HFFc6 (cell line): ENCODE data around the gene MACF1. TPM values are rescaled to one million over a fixed set of nuclear protein-coding genes. Genes with fewer than 3 reads are reported as not detected.

ENCODE experiments used
- DNase-seq: peaks from one replicate; pipeline ENCODE4 v3.0.0-alpha.2; 2018
- H3K27ac Mint-ChIP-seq: 2 replicates; pipeline ENCODE4 v1.8.0; 2020; ENCODE audit warnings: mild to moderate bottlenecking, mixed read lengths
- H3K27me3 Mint-ChIP-seq: 2 replicates; pipeline ENCODE4 v1.8.0; 2021; ENCODE audit warnings: mild to moderate bottlenecking, moderate library complexity, mixed read lengths; ENCODE audit not compliant: insufficient read depth
- H3K36me3 Mint-ChIP-seq: 2 replicates; pipeline ENCODE4 v1.8.0; 2021; ENCODE audit warnings: low read depth, mixed read lengths
- H3K4me1 Mint-ChIP-seq: 2 replicates; pipeline ENCODE4 v1.8.0; 2020; ENCODE audit warnings: low read depth, mixed read lengths
- H3K4me3 Mint-ChIP-seq: 2 replicates; pipeline ENCODE4 v1.8.0; 2020; ENCODE audit warnings: mild to moderate bottlenecking, moderate library complexity, mixed read lengths
- H3K9me3 Mint-ChIP-seq: 2 replicates; pipeline ENCODE4 v1.8.0; 2020; ENCODE audit warnings: mild to moderate bottlenecking, mixed read lengths
- total RNA-seq, 6 experiments: library from RNA; stranded (reverse); fragmentation: NEBNext Ultra II Directional; extraction: Animal tissue kit (Norgen Biotek cat#: 25700); gene quantifications; 2 replicates in 1 of 6; 3 replicates in 5 of 6; pipeline ENCODE4 v1.2.3, GENCODE V29; 2021
- TF ChIP-seq, protein P1 (sequence below): fragments of 200-600 bp; sonication (generic); IDR thresholded peaks from 2 replicates; pipeline ENCODE4 v1.5.0; 2021; ENCODE audit warnings: antibody characterized with exemption, mild to moderate bottlenecking

The MACF1 gene
- total RNA-seq, 6 experiments from 2014 or later: 201 to 308 (median 223) TPM

DNA sequence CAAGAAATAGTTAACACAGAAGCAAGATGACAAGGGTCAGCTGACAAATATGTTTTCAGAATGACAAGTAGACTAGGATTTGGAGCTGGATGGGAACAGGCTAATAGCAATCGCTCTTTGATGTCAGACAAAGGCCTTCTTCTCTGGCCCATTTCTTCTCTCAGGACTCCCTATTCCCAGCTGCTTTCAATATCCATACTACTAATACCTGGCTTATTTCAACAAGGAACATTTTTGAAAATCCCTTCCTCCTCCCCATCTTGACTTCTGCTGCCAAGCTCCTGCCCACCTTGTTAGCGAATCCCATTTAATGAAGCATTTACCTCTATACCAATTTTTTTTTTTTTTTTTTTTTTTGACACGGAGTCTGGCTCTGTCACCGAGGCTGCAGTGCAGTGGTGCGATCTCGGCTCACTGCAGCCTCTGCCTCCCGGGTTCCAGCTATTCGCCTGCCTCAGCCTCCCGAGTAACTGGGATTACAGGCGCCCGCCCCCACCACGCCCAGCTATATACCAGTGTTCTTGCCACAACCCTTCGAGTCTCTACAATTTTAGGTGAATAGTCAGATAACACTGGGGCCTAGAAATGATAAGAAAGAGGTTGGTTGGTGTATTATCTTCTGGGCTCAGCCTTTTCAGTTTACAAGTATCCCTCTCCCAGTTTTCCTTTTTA is 68.4 kb downstream of the MACF1 start:
- Mint-ChIP-seq H3K9me3 (no peaks in the 10 kb centered on the region), H3K27me3 (peaks cover 2% of the 10 kb centered on the region; the same call in 1 of the 2 replicates), H3K4me1 (peaks cover 48% of the 10 kb centered on the region), H3K4me3 (no peak overlapping the region), H3K27ac (no peak overlapping the region; the same call in 1 of the 2 replicates), H3K36me3 (peaks cover 6% of the 10 kb centered on the region)
- TF ChIP-seq, protein P1, sequence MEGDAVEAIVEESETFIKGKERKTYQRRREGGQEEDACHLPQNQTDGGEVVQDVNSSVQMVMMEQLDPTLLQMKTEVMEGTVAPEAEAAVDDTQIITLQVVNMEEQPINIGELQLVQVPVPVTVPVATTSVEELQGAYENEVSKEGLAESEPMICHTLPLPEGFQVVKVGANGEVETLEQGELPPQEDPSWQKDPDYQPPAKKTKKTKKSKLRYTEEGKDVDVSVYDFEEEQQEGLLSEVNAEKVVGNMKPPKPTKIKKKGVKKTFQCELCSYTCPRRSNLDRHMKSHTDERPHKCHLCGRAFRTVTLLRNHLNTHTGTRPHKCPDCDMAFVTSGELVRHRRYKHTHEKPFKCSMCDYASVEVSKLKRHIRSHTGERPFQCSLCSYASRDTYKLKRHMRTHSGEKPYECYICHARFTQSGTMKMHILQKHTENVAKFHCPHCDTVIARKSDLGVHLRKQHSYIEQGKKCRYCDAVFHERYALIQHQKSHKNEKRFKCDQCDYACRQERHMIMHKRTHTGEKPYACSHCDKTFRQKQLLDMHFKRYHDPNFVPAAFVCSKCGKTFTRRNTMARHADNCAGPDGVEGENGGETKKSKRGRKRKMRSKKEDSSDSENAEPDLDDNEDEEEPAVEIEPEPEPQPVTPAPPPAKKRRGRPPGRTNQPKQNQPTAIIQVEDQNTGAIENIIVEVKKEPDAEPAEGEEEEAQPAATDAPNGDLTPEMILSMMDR: no peak
- no peak for DNase-seq

DNA sequence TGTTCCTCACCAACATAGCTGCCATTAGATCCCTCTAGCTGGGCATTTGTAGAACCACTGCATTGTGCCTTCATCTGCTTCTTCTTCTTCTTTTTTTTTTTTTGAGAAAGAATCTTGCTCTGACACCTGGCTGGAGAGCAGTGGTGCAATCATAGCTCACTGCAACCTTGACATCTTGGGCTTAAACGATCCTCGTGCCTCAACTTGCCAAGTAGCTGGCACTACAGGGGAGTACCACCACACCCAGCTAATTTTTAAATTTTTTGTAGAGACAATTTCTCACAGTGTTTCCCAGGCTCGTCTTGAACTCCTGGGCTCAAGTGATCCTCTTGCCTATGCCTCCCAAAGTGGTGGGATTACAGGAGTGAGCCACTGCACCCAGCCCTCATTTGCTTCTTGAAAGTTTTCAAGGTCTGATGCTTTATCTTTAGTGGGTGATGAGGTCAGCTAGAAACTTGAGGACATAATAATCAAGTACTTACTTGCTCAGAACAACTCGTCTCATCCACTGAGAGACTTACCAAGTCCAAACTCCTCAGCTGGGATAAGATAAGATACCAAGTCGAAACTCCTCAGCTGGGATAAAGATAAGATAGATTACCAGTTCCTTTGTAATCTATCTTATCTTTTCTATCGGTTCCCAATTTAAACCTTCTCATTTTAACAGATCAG is 71.5 kb downstream of the MACF1 start:
- no peak for DNase-seq
- TF ChIP-seq, protein P1: no peak
- no peaks in the 10 kb centered on the region for H3K9me3 Mint-ChIP-seq

GRCh38 chr1:39277879-39278278 is 73.4 kb downstream of the MACF1 start:
- TF ChIP-seq, protein P1: no peak
- no peak for DNase-seq
- H3K27ac Mint-ChIP-seq: no peak overlapping the region
- H3K27me3 Mint-ChIP-seq: no peaks in the 10 kb centered on the region
- H3K9me3 Mint-ChIP-seq: no peaks in the 10 kb centered on the region
- 0 out of 2 replicates have a peak, but pooled peaks cover 7% of the 10 kb centered on the region for H3K36me3 Mint-ChIP-seq
- peaks cover 12% of the 10 kb centered on the region for H3K4me1 Mint-ChIP-seq
- H3K4me3 Mint-ChIP-seq: no peak overlapping the region

More for the DNA sequence above, 71.5 kb downstream of the MACF1 start:
- peaks cover 18% of the 10 kb centered on the region for H3K4me1 Mint-ChIP-seq
- H3K27me3 Mint-ChIP-seq: no peaks in the 10 kb centered on the region
- H3K27ac Mint-ChIP-seq: no peak overlapping the region
- H3K4me3 Mint-ChIP-seq: no peak overlapping the region
- H3K36me3 Mint-ChIP-seq: peaks cover under 1% of the 10 kb centered on the region

- no peak overlapping the region for H3K4me3 Mint-ChIP-seq
- TF ChIP-seq, protein P1: no peak
- H3K4me1 Mint-ChIP-seq: peaks cover 15% of the 10 kb centered on the region
- no peak for DNase-seq
- peaks cover 40% of the 10 kb centered on the region for H3K36me3 Mint-ChIP-seq
- peaks cover 3% of the 10 kb centered on the region; the same call in 1 of the 2 replicates for H3K27me3 Mint-ChIP-seq
- peak overlapping the region; percentile 50 for H3K27ac Mint-ChIP-seq
- H3K9me3 Mint-ChIP-seq: no peaks in the 10 kb centered on the region
These were observed 78.2 kb downstream of the MACF1 start for GRCh38 chr1:39282537-39283216.

DNA sequence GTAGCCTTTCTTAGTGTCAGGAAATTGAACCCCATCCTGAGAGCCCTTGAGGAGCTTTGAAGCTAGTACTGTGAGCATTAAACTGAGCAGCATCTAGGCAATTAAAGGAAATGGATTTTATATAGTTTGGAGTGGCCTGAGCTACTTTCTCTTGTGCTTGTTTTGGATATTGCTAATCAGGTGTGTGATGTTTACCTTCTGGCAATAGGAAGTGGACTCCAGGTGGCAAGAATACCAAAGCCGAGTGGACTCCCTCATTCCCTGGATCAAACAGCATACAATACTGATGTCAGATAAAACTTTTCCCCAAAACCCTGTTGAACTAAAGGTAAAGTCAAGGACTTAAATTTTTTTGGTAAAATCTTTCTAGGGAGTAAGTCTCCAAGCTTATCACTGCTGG is 79.4 kb downstream of the MACF1 start:
- Mint-ChIP-seq H3K9me3 (no peaks in the 10 kb centered on the region), H3K27me3 (peaks cover 3% of the 10 kb centered on the region; the same call in 1 of the 2 replicates)

More for the DNA sequence above, 79.4 kb downstream of the MACF1 start:
- H3K4me3 Mint-ChIP-seq: no peak overlapping the region
- H3K4me1 Mint-ChIP-seq: peaks cover 20% of the 10 kb centered on the region
- TF ChIP-seq, protein P1: no peak
- no peak overlapping the region for H3K27ac Mint-ChIP-seq
- peaks cover 46% of the 10 kb centered on the region for H3K36me3 Mint-ChIP-seq
- DNase-seq: no peak
